22Rv1 (cell line): ENCODE data around the gene LIPF.

ENCODE experiments used
- H3K27ac ChIP-seq: fragments of 450-650 bp; 2 replicates; pipeline ENCODE4 v1.5.1; 2017
- CTCF ChIP-seq: fragments of 450-650 bp; IDR thresholded peaks from 2 replicates; pipeline ENCODE4 v1.5.1; 2017; ENCODE audit warnings: mild to moderate bottlenecking
- ZFX ChIP-seq: fragments of 450-650 bp; IDR thresholded peaks from 2 replicates; pipeline ENCODE4 v1.6.1; 2017; ENCODE audit warnings: antibody characterized with exemption, borderline replicate concordance

The LIPF gene

GRCh38 chr10:88640186-88640585 is 24.1 kb upstream of the LIPF start:
- no peak overlapping the region for H3K27ac ChIP-seq
- no peak for TF ChIP-seq CTCF
- TF ChIP-seq ZFX, result no peak

GRCh38 chr10:88642209-88642608 is 22.0 kb upstream of the LIPF start:
- TF ChIP-seq CTCF (no peak), ZFX (no peak)
- no peak overlapping the region for H3K27ac ChIP-seq

DNA sequence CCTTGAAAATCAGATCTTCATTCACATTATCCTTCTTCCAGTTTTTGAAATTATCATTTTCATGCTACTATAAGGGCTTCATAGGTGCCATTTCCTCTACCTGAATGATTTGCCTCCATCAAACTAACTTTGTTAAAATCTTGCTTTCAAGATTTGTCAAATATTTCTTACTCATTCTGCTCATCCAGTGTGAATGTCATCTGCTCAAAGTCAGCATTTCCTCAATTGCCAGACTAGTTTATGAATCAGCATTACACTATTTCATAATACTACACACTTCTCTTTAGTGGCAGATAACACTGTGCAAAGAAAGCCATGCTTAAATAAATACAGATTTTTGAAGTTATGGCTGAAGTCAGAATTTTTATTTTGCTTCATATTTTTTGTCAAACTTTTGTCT is 21.3 kb upstream of the LIPF start:
- no peak for TF ChIP-seq ZFX
- TF ChIP-seq CTCF, result no peak
- H3K27ac ChIP-seq, result no peak overlapping the region

DNA sequence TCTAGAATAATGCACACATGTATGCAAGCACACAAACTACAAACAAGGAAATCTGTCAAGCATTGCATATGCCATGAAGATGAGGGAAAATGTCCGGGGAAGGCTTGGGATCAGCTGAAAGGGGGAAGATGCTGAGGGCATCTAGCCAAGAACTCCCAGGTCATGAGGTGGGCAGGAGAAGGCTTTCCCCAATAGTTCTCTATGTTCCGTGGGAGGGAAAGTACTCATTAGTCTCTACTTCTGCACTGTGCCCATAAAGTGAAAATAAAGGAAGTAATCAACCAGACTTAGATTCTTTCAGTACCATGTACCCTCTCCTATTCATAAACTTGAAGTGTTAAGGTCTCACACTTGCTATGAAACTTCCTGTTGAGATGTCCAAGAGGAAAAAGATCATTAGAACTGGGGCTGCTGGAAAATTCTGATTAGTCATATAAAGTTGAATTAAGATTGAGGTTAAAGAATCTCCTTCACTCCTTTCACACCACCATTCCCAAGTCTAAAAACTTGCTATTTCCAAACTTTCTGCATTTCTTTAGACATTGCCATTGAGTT is 17.1 kb upstream of the LIPF start:
- H3K27ac ChIP-seq, result no peak overlapping the region
- TF ChIP-seq ZFX (no peak), CTCF (no peak)

- TF ChIP-seq ZFX (no peak), CTCF (no peak)
- no peak overlapping the region for H3K27ac ChIP-seq
These were observed 13.1 kb upstream of the LIPF start for GRCh38 chr10:88651101-88651551.

DNA sequence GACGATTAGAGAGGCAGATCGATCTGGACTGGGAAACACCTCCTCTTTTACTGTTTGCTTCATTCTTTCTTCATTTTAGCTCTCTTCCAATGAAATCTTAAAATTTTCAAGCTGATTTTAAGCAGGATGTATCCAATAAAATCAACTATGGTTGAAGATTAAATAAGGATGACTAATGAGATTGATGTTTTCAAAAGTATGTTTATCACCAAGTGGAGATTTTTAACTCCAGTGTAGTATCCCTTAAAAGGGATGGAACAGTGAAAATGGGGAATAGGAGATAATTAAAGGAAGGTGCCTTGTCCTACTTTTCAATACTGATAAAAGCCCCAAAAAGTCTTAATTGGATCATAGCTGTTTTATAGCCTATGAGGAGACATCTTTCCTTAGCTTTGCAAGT is 11.6 kb upstream of the LIPF start:
- TF ChIP-seq CTCF (no peak), ZFX (no peak)
- H3K27ac ChIP-seq, result no peak overlapping the region

DNA sequence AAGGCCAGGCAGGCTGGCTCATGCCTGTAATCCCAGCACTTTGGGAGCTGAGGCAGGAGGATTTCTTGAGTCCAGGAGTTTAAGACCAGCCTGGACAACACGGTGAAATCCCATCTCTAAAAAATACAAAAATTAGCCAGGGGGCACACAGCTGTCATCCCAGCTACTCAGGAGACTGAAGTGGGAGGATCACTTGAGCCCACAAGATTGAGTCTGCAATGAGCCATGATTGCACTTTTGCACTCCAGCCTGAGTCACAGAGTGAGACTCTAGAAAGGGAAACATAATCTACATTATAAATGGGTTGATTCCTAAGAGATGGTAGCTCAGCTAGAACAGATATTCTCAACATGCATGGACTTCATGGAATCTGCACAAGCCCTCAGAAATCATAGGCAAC is 6.3 kb upstream of the LIPF start:
- H3K27ac ChIP-seq, result no peak overlapping the region

More for the DNA sequence above, 6.3 kb upstream of the LIPF start:
- no peak for TF ChIP-seq ZFX
- no peak for TF ChIP-seq CTCF
